HL-60 (cell line): ENCODE measurements around the gene TREH.

Experiments used
- CTCF ChIP-seq: IDR thresholded peaks from one replicate; pipeline ENCODE4 v1.5.1; 2011; ENCODE audit warnings: low read length, control low read depth, inconsistent platforms; ENCODE audit not compliant: insufficient read depth
- POLR2AphosphoS5 ChIP-seq: IDR thresholded peaks from 2 replicates; pipeline ENCODE4 v1.6.1; 2012; ENCODE audit warnings: low read depth
- REST ChIP-seq: IDR thresholded peaks from 2 replicates; pipeline ENCODE4 v1.6.1; 2012; ENCODE audit warnings: low read depth; ENCODE audit not compliant: insufficient replicate concordance

- TF ChIP-seq CTCF, result no peak
- TF ChIP-seq POLR2AphosphoS5, result no peak
- no peak for TF ChIP-seq REST
Observed at GRCh38 chr11:118640332-118641154, 38.9 kb downstream of the TREH start.
